ACC112 (cell line): ENCODE results near the gene CLDND2.
A peak's percentile ranks its signal among the peaks of the same experiment; 100 is the strongest.

ENCODE experiments used
- H2AFZ ChIP-seq: fragments of 200-600 bp; sonication (generic); one replicate; pipeline ENCODE4 v1.6.0; 2017; ENCODE audit warnings: antibody characterized with exemption, low read length; ENCODE audit not compliant: unreplicated experiment
- H3K27ac ChIP-seq: fragments of 200-600 bp; sonication (generic); 2 replicates; pipeline ENCODE4 v1.5.1; 2014; ENCODE audit warnings: low read depth, mild to moderate bottlenecking, antibody characterized with exemption, low read length, moderate library complexity
- H3K27me3 ChIP-seq: fragments of 200-600 bp; sonication (generic); 2 replicates; pipeline ENCODE4 v1.6.1; 2014; ENCODE audit warnings: mild to moderate bottlenecking, antibody characterized with exemption, low read length, moderate library complexity, mixed read lengths; ENCODE audit not compliant: insufficient read depth
- H3K36me3 ChIP-seq: fragments of 200-600 bp; sonication (generic); 2 replicates; pipeline ENCODE4 v1.6.1; 2016; ENCODE audit warnings: mild to moderate bottlenecking, antibody characterized with exemption, low read length, moderate library complexity, mixed read lengths; ENCODE audit not compliant: insufficient read depth
- H3K4me1 ChIP-seq: fragments of 200-600 bp; sonication (generic); one replicate; pipeline ENCODE4 v1.6.1; 2016; ENCODE audit warnings: low read length, mixed read lengths; ENCODE audit not compliant: insufficient read depth, unreplicated experiment, control insufficient read depth
- H3K4me3 ChIP-seq: fragments of 200-600 bp; sonication (generic); 2 replicates; pipeline ENCODE4 v1.5.1; 2014; ENCODE audit warnings: mild to moderate bottlenecking, low read depth, low read length
- H3K79me2 ChIP-seq: fragments of 200-600 bp; sonication (generic); one replicate; pipeline ENCODE4 v1.6.0; 2016; ENCODE audit warnings: low read length; ENCODE audit not compliant: control insufficient read depth, unreplicated experiment, insufficient read depth

Gene CLDND2

DNA sequence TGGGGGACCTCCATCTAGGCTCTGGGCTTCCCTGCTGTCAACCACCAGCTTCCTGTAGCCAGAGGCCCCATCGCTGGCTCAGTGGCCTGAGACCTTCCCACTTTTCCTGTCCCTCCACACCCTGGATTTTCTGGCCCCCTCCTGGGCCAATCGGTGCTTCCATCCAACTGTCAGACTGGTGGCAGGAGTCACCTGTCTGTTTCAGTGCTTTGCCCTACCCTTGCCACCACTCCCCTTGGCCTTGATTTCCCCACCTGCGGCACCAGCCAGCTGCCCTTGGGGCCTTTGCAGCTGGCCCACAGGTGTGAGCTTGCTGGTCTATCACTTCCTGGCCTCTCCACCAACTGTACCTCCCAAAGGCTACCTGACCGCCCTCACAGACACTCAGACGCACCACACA, 39.4 kb downstream of the CLDND2 start:
- Histone ChIP-seq H3K4me3 (no peak overlapping the region), H2AFZ (no peak overlapping the region), H3K27me3 (peaks cover 22% of the 10 kb centered on the region), H3K4me1 (no peaks in the 10 kb centered on the region), H3K79me2 (no peaks in the 10 kb centered on the region), H3K27ac (no peak overlapping the region), H3K36me3 (no peaks in the 10 kb centered on the region)

DNA sequence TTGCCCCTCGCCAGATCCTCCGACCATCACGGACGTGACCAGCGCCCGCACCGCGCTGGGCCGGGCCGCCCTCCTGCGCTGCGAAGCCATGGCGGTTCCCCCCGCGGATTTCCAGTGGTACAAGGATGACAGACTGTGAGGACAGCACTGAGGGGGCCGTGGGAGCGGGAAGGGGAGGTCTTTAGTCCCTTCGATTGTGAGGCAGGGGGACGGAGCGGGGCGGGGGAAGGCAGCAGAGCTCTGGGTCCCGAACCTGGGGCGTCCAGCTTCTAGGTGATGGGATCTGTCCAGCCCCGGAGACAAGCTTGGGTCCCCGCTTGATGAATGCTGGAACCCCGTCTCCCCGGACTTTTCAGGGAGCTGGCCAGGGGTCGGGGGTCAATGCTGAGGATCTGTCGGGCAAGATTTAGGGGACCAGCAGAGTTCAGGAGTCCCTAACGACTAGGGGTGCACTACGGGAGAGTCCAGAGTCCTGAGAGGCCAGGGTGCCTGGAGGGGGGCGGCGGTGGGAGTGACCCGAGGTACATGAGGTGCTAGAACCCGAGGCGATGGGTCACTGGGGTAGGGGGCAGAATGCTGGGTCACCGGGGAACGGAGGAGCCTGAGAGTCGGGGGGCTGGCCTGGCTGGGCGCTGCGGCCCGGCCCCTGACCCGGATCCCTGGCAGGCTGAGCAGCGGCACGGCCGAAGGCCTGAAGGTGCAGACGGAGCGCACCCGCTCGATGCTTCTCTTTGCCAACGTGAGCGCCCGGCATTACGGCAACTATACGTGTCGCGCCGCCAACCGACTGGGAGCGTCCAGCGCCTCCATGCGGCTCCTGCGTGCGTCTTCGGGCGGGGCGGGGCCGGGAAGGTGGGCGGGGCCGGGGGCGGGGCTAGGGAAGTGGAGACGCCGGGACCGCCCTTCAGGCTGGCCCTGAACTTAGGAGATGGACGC, 41.5 kb downstream of the CLDND2 start:
- Histone ChIP-seq H3K27me3 (peaks cover 29% of the 10 kb centered on the region), H3K4me1 (no peaks in the 10 kb centered on the region), H3K4me3 (peak overlapping the region; percentile 39; the same call in 1 of the 2 replicates), H3K27ac (no peak overlapping the region), H3K79me2 (no peaks in the 10 kb centered on the region), H3K36me3 (no peaks in the 10 kb centered on the region), H2AFZ (no peak overlapping the region)

DNA sequence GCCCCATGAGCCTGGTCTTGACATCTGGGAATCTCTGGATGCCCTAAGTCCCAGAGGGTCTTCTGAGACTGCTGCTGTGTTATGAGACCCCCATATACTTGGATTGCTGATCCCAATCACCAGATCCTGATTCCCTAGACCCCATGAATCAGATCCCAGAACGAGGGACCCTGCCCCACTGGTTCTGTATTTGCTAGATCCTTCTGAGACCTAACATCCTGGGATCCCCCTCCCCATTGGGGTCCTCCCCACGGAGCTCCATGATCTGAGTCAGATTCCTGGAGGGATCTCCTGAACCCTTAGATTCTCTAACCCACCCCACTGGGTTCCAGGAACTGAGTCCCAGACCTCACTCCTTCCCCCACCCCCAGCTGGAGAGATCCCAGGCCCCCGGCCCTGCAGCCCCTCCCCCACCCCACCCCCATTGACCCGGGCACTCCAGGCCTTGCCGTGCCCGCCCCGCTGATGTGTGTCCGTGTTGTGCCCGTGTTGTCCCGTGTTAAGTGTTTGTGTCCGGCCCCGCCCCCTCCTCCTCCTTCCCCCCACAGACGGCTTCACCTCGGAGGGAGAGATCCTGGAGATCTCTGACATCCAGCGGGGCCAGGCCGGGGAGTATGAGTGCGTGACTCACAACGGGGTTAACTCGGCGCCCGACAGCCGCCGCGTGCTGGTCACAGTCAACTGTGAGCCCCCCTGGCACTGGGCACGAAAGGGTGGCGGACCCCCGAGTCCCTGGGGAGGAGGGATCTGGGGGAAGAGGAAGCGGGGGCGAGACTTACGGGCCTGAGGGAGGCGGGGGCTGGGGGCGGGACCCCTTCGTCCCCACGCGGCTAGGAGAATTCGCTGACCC, 42.4 kb downstream of the CLDND2 start:
- H3K4me1 ChIP-seq, result no peaks in the 10 kb centered on the region
- peaks cover 29% of the 10 kb centered on the region for H3K27me3 ChIP-seq
- H3K4me3 ChIP-seq, result no peak overlapping the region
- H3K36me3 ChIP-seq, result no peaks in the 10 kb centered on the region
- H3K79me2 ChIP-seq, result no peaks in the 10 kb centered on the region
- H3K27ac ChIP-seq, result no peak overlapping the region
- H2AFZ ChIP-seq, result no peak overlapping the region

DNA sequence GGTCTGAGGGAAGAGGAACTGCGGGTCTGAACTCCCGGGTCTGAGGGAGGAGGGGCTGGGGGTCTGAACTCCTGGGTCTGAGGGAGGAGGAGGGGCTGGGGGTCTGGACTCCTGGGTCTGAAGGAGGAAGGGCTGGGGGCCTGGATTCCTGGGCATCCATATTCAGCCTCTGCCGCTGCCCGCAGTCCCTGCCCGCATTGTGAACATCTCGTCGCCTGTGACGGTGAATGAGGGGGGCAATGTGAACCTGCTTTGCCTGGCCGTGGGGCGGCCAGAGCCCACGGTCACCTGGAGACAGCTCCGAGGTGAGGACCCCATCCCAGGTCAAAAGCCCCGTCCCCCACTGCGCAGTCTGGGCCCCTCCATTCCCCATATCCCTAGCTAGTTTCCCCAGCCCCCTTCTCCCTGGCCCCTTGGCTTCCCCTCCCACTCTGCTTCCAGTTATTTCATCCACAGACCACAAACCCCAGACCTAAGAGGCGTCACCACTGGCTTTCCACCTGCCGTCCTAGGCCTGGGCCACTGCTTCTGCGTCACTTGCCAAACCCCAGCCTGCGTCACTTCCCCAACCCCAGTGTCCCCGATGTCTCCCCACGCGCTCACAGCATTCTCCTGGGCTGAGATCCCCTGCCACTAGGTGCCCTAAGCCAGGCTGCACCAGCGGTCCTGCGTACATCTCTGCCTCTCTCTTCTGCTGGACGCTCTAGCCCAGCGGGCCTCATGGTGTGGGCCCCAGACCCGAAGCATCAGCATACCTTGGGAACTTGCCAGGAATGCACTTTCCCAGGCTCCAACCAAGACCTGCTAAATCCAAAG, 43.4 kb downstream of the CLDND2 start:
- peaks cover 29% of the 10 kb centered on the region for H3K27me3 ChIP-seq
- H3K36me3 ChIP-seq, result no peaks in the 10 kb centered on the region
- H3K79me2 ChIP-seq, result no peaks in the 10 kb centered on the region
- no peak overlapping the region for H2AFZ ChIP-seq
- H3K4me3 ChIP-seq, result no peak overlapping the region
- H3K27ac ChIP-seq, result no peak overlapping the region
- no peaks in the 10 kb centered on the region for H3K4me1 ChIP-seq

DNA sequence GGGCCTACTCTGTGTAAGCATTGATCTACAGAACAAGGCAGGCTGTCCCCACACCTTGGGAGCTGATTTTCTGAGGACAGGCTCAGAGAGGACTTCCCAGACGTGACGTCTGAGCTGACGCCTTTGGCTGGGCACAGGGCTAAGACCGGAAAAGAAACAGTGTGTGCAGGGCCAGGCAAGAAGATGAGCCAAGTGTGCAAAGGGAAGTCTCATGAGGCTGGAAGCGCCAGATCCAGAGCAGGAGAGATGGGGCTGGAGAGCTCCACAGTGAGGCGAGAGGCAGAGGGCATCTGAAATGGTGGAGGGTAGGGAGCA, 44.7 kb downstream of the CLDND2 start:
- no peak overlapping the region for H2AFZ ChIP-seq
- no peak overlapping the region for H3K4me3 ChIP-seq
- H3K79me2 ChIP-seq, result no peaks in the 10 kb centered on the region
- no peaks in the 10 kb centered on the region for H3K4me1 ChIP-seq
- no peak overlapping the region for H3K27ac ChIP-seq
- no peaks in the 10 kb centered on the region for H3K36me3 ChIP-seq
- H3K27me3 ChIP-seq, result peaks cover 29% of the 10 kb centered on the region

DNA sequence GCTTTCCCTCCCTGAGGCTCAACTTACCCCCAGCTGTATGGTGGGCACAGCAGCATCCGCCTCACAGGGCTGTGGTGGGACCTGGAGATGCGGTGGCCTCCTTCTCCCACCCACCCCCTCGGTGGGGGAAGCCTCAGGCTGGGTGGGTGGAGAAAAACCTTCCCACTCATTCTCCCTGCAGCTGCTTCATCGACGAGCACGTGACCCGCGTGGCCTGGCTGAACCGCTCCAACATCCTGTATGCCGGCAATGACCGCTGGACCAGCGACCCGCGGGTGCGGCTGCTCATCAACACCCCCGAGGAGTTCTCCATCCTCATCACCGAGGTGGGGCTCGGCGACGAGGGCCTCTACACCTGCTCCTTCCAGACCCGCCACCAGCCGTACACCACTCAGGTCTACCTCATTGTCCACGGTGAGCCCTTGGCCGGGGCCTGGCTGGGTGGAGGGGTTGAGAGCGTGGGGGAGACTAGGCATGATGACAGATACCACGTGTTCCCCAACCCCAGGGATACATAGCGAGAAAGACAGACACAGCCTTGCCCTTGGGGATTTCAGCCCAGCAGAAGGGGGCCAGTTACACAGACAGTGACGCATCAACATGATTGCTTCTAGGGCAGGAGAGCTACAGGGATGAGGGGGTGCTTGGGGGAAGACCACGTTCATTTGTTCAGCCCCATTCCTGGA, 45.2 kb downstream of the CLDND2 start:
- no peak overlapping the region for H3K4me3 ChIP-seq
- H3K27me3 ChIP-seq, result peaks cover 29% of the 10 kb centered on the region
- H3K27ac ChIP-seq, result no peak overlapping the region
- H3K4me1 ChIP-seq, result no peaks in the 10 kb centered on the region
- H2AFZ ChIP-seq, result no peak overlapping the region
- no peaks in the 10 kb centered on the region for H3K79me2 ChIP-seq
- no peaks in the 10 kb centered on the region for H3K36me3 ChIP-seq

DNA sequence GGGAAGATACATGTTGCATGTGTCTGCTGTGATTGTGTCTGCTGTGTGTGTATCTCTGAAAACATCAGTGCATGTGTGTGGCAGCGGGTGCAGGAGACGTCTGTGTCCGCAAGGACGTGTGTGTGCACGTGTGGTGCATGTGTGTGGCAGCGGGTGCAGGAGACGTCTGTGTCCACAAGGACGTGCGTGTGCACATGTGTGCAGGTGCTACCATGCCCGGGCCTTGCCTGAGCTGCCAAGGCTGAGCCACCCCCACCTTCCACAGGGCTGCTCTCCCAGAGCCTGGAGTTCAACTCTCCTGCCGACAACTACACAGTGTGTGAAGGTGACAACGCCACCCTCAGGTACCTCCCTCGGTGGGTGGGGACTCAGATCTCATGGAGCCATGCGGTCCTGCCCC, 47.0 kb downstream of the CLDND2 start:
- Histone ChIP-seq H2AFZ (no peak overlapping the region), H3K27me3 (peaks cover 18% of the 10 kb centered on the region), H3K36me3 (no peaks in the 10 kb centered on the region), H3K4me3 (no peak overlapping the region), H3K27ac (no peak overlapping the region), H3K4me1 (no peaks in the 10 kb centered on the region), H3K79me2 (no peaks in the 10 kb centered on the region)

DNA sequence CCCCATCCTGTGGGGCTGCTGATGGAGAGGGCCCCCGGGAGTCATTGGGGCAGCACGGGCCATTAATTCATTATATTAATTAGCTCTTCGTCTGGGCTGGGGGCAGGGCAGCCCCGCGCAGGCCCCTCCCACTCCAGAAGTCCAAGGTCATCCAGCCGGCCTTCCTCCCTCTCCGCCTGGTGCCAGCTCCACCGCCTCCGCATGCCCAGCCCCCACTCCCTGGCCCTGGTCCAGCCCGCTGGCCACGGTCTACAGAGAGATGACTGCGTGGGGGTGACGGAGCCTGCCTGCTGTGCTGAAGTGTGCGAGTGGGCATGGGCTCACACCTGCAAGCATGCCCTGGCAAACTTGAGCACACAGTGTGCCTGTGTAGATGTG, 48.5 kb downstream of the CLDND2 start:
- H3K36me3 ChIP-seq, result no peaks in the 10 kb centered on the region
- H3K79me2 ChIP-seq, result no peaks in the 10 kb centered on the region
- H3K4me1 ChIP-seq, result no peaks in the 10 kb centered on the region
- no peak overlapping the region for H3K27ac ChIP-seq
- no peak overlapping the region for H3K4me3 ChIP-seq
- no peak overlapping the region for H2AFZ ChIP-seq
- H3K27me3 ChIP-seq, result peaks cover 7% of the 10 kb centered on the region

DNA sequence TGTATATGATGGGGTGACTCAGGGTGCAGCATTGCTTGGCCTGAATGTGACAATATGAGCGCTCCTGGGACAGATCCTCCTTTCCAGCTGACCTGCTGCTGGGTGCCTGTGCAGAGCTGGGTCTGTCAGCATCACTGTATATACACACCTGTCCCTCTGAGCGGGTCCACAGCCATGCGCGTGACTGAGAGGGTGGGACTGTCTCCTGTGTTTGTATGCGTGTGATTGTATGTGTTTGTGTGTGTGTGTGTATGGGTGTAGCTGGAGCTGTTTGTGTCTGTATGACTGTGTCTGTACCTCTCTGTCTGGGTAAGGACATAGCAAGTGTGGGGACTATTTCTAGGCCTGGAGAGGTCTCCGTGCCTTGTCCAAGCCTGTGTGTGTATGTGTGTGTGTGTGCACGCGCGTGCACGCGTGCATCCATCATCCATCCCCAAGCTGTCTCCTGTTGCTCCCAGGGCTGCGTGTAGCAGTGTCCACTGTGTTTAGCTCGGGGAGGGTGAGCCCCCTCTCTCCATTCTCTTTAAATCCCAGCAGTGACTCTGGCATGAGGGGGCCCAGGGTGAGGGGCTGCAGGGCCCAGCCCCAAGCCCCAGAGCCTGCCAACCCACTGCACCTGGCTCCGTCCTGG, 49.0 kb downstream of the CLDND2 start:
- H3K4me1 ChIP-seq, result no peaks in the 10 kb centered on the region

More for the DNA sequence above, 49.0 kb downstream of the CLDND2 start:
- no peak overlapping the region for H2AFZ ChIP-seq
- no peaks in the 10 kb centered on the region for H3K36me3 ChIP-seq
- no peak overlapping the region for H3K27ac ChIP-seq
- no peak overlapping the region for H3K4me3 ChIP-seq
- peaks cover 7% of the 10 kb centered on the region for H3K27me3 ChIP-seq
- H3K79me2 ChIP-seq, result no peaks in the 10 kb centered on the region
